ENCODE measurements around the gene SUSD3.

Gene SUSD3

GRCh38 chr9:93024986-93025630 lies 33.4 kb upstream of the SUSD3 start:
- TF ChIP-seq CTCF (IDR thresholded peaks at IDR 0.05): no peak

- TF ChIP-seq CTCF (IDR thresholded peaks at IDR 0.05): no peak
Observed at GRCh38 chr9:93025736-93026135, 32.8 kb upstream of the SUSD3 start.

GRCh38 chr9:93026640-93027039 lies 31.9 kb upstream of the SUSD3 start:
- no peak for TF ChIP-seq CTCF (IDR thresholded peaks at IDR 0.05)

GRCh38 chr9:93027750-93028149 lies 30.8 kb upstream of the SUSD3 start:
- no peak for TF ChIP-seq CTCF (IDR thresholded peaks at IDR 0.05)

GRCh38 chr9:93028448-93029006 lies 30.0 kb upstream of the SUSD3 start:
- TF ChIP-seq CTCF (IDR thresholded peaks at IDR 0.05): no peak

- TF ChIP-seq CTCF (IDR thresholded peaks at IDR 0.05): no peak
Observed at GRCh38 chr9:93030642-93031628, 27.6 kb upstream of the SUSD3 start.

- TF ChIP-seq CTCF (IDR thresholded peaks at IDR 0.05): no peak
Observed at GRCh38 chr9:93031629-93032430, 26.7 kb upstream of the SUSD3 start.

Measured in LNCAP (cell line).